HepG2 (cell line): Measurements from ENCODE around the gene DNAJC4. TPM values are rescaled to one million over a fixed set of nuclear protein-coding genes. Genes with fewer than 3 reads are reported as not detected.

Experiments used
- ATAC-seq: fragments of 200-7000 bp; cut with Tn5 transposase; 3 replicates; pipeline ENCODE4 v1.9.1; 2020; ENCODE audit warnings: mild to moderate bottlenecking, moderate library complexity
- BruUV-seq: library from RNA; stranded (reverse); fragments of 400-500 nt; replicated peaks from 2 replicates; lab custom pipeline; 2021; lab: Mats Ljungman, UMichigan
- CTCF ChIA-PET: fragments of 300-600 bp; formaldehyde crosslinking; extraction: SDS; loops from one replicate; lab custom pipeline; 2021; ENCODE audit warnings: low total read pairs, inconsistent platforms, low intra/inter-chr PET ratio; lab: Yijun Ruan, JAX
- POLR2A ChIA-PET: fragments of 350-600 bp; sonication (Branson Sonifier 250); formaldehyde crosslinking; loops from one replicate; lab custom pipeline; 2020; ENCODE audit warnings: antibody characterized with exemption, inconsistent platforms; lab: Yijun Ruan, JAX
- DNase-seq: peaks from one replicate; pipeline ENCODE4 v3.0.0-alpha.2; 2015; ENCODE audit warnings: low spot score
- FAIRE-seq: peaks from 3 replicates; lab custom pipeline; 2011; peaks lifted over from hg19 to GRCh38; lab: Jason Lieb, UNC
- H2AFZ ChIP-seq: one replicate; pipeline ENCODE4 v1.6.1; 2011; ENCODE audit warnings: low read length, inconsistent platforms
- H3K27ac ChIP-seq: fragments of 300-600 bp; 3 replicates; pipeline ENCODE4 v1.8.0; 2011; ENCODE audit warnings: mixed run types, mild to moderate bottlenecking, mixed read lengths, low read length, inconsistent platforms; ENCODE audit not compliant: insufficient read depth; ENCODE audit errors: extremely low read length
- H3K27me3 ChIP-seq, 2 experiments: fragments of 200-600 bp in 1 of 2; 2 replicates in 1 of 2; 3 replicates in 1 of 2; pipeline versions ENCODE4 v1.6.0 to v1.8.0; 2011; ENCODE audit warnings: low read length in 2 of 2, mild to moderate bottlenecking in 2 of 2, moderate library complexity in 2 of 2, inconsistent platforms in 1 of 2; ENCODE audit not compliant: insufficient read depth in 2 of 2, control insufficient read depth in 1 of 2
- H3K36me3 ChIP-seq, 2 experiments: fragments of 200-600 bp in 1 of 2; replicated peaks in 1 of 2; 2 replicates in 1 of 2; 3 replicates in 1 of 2; pipeline versions ENCODE4 v1.5.1 to v1.8.0; 2011; ENCODE audit warnings: low read length in 2 of 2, inconsistent platforms in 1 of 2; ENCODE audit not compliant: insufficient read depth in 2 of 2, control insufficient read depth in 1 of 2
- H3K4me1 ChIP-seq: 2 replicates; pipeline ENCODE4 v1.5.1; 2012; ENCODE audit warnings: low read length, inconsistent platforms; ENCODE audit not compliant: insufficient read depth
- H3K4me2 ChIP-seq: 2 replicates; pipeline ENCODE4 v1.6.0; 2011; ENCODE audit warnings: low read depth, low read length, inconsistent platforms
- H3K4me3 ChIP-seq, 3 experiments: fragments of 200-600 bp in 1 of 3; sonication (generic), shearing (Covaris generic) in 1 of 3; replicated peaks in 1 of 3; 2 replicates each; pipeline ENCODE4 v1.5.1; 2011 to 2016; ENCODE audit warnings: low read length in 3 of 3, inconsistent platforms in 2 of 3, low read depth in 2 of 3, mild to moderate bottlenecking in 2 of 3, control low read depth in 1 of 3, mixed read lengths in 1 of 3; ENCODE audit not compliant: insufficient read depth in 1 of 3
- H3K79me2 ChIP-seq: one replicate; pipeline ENCODE4 v1.6.1; 2011; ENCODE audit warnings: low read length, inconsistent platforms; ENCODE audit not compliant: insufficient read depth
- H3K9ac ChIP-seq: 2 replicates; pipeline ENCODE4 v1.6.0; 2011; ENCODE audit warnings: mild to moderate bottlenecking, low read depth, low read length, inconsistent platforms; ENCODE audit not compliant: insufficient read depth
- H3K9me3 ChIP-seq: 2 replicates; pipeline ENCODE4 v1.5.1; 2012; ENCODE audit warnings: mild to moderate bottlenecking, low read length
- H4K20me1 ChIP-seq: 2 replicates; pipeline ENCODE4 v1.6.0; 2011; ENCODE audit warnings: inconsistent platforms, mild to moderate bottlenecking, low read length, moderate library complexity; ENCODE audit not compliant: insufficient read depth
- CREM ChIP-seq, 2 experiments: sonication (generic) in 1 of 2; formaldehyde crosslinking in 1 of 2; IDR thresholded peaks; 2 replicates each; pipeline versions ENCODE4 v1.4.0 to v1.6.1; 2016 to 2020; ENCODE audit warnings: antibody characterized with exemption in 1 of 2, mild to moderate bottlenecking in 1 of 2, missing genetic modification reagents in 1 of 2
- FOXA3 ChIP-seq: IDR thresholded peaks from 2 replicates; pipeline ENCODE4 v1.6.1; 2016; ENCODE audit warnings: missing genetic modification reagents, missing compliant biosample characterization
- HOXD1 ChIP-seq: sonication (generic); formaldehyde crosslinking; IDR thresholded peaks from 2 replicates; pipeline ENCODE4 v1.5.0; 2020; ENCODE audit warnings: missing genetic modification reagents
- MYNN ChIP-seq: sonication (generic); formaldehyde crosslinking; IDR thresholded peaks from 2 replicates; pipeline ENCODE4 v1.4.0; 2020; ENCODE audit warnings: mild to moderate bottlenecking, low read depth, missing genetic modification reagents
- SP4 ChIP-seq: sonication (generic); formaldehyde crosslinking; IDR thresholded peaks from 2 replicates; pipeline ENCODE4 v1.8.1; 2023; ENCODE audit warnings: mild to moderate bottlenecking, missing genetic modification reagents
- SRF ChIP-seq: IDR thresholded peaks from 2 replicates; pipeline ENCODE4 v1.6.1; 2011; ENCODE audit warnings: mild to moderate bottlenecking, low read depth, low read length, moderate library complexity
- ZMAT3 ChIP-seq: sonication (generic); formaldehyde crosslinking; conservative IDR thresholded peaks from 2 replicates; pipeline ENCODE4 v1.7.0; 2021; ENCODE audit warnings: missing genetic modification reagents
- ZNF160 ChIP-seq: sonication (generic); formaldehyde crosslinking; IDR thresholded peaks from 2 replicates; pipeline ENCODE4 v1.8.0; 2022; ENCODE audit warnings: mild to moderate bottlenecking, inconsistent platforms, missing genetic modification reagents
- ZNF253 ChIP-seq: sonication (generic); formaldehyde crosslinking; IDR thresholded peaks from 2 replicates; pipeline ENCODE4 v1.8.0; 2022; ENCODE audit warnings: mild to moderate bottlenecking, missing genetic modification reagents, borderline replicate concordance
- ZNF607 ChIP-seq: sonication (generic); formaldehyde crosslinking; IDR thresholded peaks from 2 replicates; pipeline ENCODE4 v1.5.1; 2020; ENCODE audit warnings: missing genetic modification reagents, mild to moderate bottlenecking, borderline replicate concordance
- ZNF891 ChIP-seq: sonication (generic); formaldehyde crosslinking; IDR thresholded peaks from 2 replicates; pipeline ENCODE4 v1.5.0; 2020; ENCODE audit warnings: mild to moderate bottlenecking, missing genetic modification reagents
- ZSCAN9 ChIP-seq: IDR thresholded peaks from 2 replicates; pipeline ENCODE4 v1.6.1; 2016; ENCODE audit warnings: borderline replicate concordance
- WGBS: methylation state at CpG from one replicate; pipeline ENCODE4 v1.1.6; 2017; ENCODE audit warnings: low lambda C conversion rate; 5-methylcytosine and 5-hydroxymethylcytosine counted together
- in situ Hi-C: cut with HindIII; loops from 2 replicates; pipeline ENCODE4 v1.10.0; 2017; ENCODE audit warnings: low pct_unique_long_range_greater_than_20kb; ENCODE audit not compliant: extremely low pct_ligation_motif_present
- intact Hi-C: fragments of 100-400 bp; cut with micrococcal nuclease; formaldehyde crosslinking; loops from one replicate; pipeline ENCODE4 v1.10.0; 2022; ENCODE audit not compliant: unreplicated experiment
- polyA plus RNA-seq, 8 experiments: library from polyadenylated mRNA; depleted of rRNA in 3 of 8; stranded (reverse) in 7 of 8; unstranded in 1 of 8; fragments of >200 nt; fragmentation: Illumina TruSeq in 4 of 8; extraction: Trizol in 4 of 8; gene quantifications; 2 replicates each; pipeline versions ENCODE4 v1.2.1 to v1.2.3, GENCODE V29; 2011 to 2016; ENCODE audit warnings: low read depth in 4 of 8, missing spikeins in 1 of 8, mixed read lengths in 1 of 8; ENCODE audit not compliant: insufficient read depth in 1 of 8
- total RNA-seq, 5 experiments: library from RNA; depleted of rRNA; stranded (reverse); fragments of >200 nt; fragmentation: Illumina TruSeq; extraction: Trizol; gene quantifications; 2 replicates each; pipeline ENCODE4 v1.2.3, GENCODE V29; 2016; ENCODE audit warnings: low read depth in 1 of 5
- TF ChIP-seq, protein P1 (sequence below): sonication (generic); formaldehyde crosslinking; IDR thresholded peaks from 2 replicates; pipeline ENCODE4 v1.8.1; 2023; ENCODE audit warnings: mild to moderate bottlenecking, missing genetic modification reagents
- TF ChIP-seq, protein P2 (sequence below): IDR thresholded peaks from 2 replicates; pipeline ENCODE4 v1.6.1; 2016; ENCODE audit warnings: missing genetic modification reagents, missing compliant biosample characterization
- TF ChIP-seq, protein P3 (sequence below): sonication (generic); formaldehyde crosslinking; IDR thresholded peaks from 2 replicates; pipeline ENCODE4 v1.4.0; 2020; ENCODE audit warnings: mild to moderate bottlenecking, missing genetic modification reagents
- TF ChIP-seq, protein P4 (sequence below): sonication (generic); formaldehyde crosslinking; IDR thresholded peaks from 2 replicates; pipeline ENCODE4 v1.8.1; 2023; ENCODE audit warnings: mild to moderate bottlenecking, missing genetic modification reagents, borderline replicate concordance
- TF ChIP-seq, protein P5 (sequence below): IDR thresholded peaks from 2 replicates; pipeline ENCODE4 v1.6.1; 2016; ENCODE audit warnings: missing compliant biosample characterization, missing genetic modification reagents, borderline replicate concordance

DNAJC4 gene
- total and polyA plus RNA-seq, 2 of the 13 experiments (the other 11 are each of a cell fraction or from before 2014, with no cell fraction given): 10.3 to 60.8 TPM

DNA sequence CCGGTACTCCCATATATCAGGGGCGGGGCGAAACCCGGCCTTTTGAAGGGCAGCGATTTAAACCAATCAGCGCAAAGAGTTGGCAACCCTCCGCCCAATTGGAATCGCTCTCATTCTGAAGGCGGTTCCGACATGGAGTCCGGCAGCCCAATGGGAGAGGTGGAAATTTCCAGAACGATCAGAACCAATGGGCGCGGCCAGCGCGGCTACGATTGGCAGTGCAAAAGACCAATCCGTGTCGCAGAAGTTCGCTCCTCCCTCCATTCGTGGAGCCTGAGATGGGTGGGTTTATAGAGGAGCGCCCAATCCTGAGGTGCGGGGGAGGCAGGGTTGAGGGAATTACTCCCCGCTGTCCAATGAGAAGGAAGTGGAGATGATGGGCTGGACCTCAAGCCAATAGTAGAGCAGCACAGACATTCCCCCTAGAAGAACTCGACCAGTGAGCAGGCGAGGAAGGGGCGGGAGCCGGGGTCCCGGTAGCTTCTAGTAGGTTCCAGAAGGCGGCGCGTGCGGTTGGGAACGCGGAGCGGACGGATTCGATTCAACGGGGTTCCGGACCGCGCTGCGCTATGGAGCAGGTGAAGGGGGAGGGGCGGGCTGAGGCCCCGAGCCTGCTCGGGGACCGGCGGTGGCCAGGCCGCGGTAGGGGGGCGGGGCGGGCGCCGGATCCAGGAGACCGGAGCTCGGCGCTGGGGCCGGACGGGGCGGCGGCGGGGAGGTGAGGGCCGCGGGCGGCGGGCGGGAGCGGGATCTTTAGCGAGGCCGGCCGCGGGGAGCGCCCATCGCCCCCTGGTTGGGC, 44.5 kb upstream of the DNAJC4 start, which contains the start of gene STIP1:
Gene STIP1 (plus strand): TSS at position 479 of the 799 bp plus-strand sequence. CDS start 91 bp downstream, at position 570.
- Histone ChIP-seq H3K4me1 (peaks cover 51% of the 10 kb centered on the region), H3K27ac (peak within 1 kb of the TSS; percentile 83), H3K9me3 (no peaks in the 10 kb centered on the region), H3K79me2 (peaks cover 6% of the 10 kb centered on the region), H2AFZ (no peak within 1 kb of the TSS), H3K27me3 (no peaks in the 10 kb centered on the region), H3K9ac (peak within 1 kb of the TSS; percentile 80), H3K4me2 (peak within 1 kb of the TSS; percentile 88), H3K4me3 (peak within 1 kb of the TSS; percentile 60 to 75 (median 60)), H3K36me3 (peaks cover 2 to 3% of the 10 kb centered on the region in 2 experiments; a peak in 2 of 5 replicates), H4K20me1 (peaks cover 19% of the 10 kb centered on the region)
- FAIRE-seq (peak; percentile 99), ATAC-seq (peak; percentile 92), DNase-seq (peak; percentile 100)
- BruUV-seq: no TSS peak
- intact Hi-C loops: loop anchor here (5.0 to 10.0 kb wide), 2 partner anchors 56 to 119 kb away; partner anchors contain the start of genes CATSPERZ, ESRRA and FKBP2
- 0% methylated on average over 9 of the region's 74 CpGs for WGBS
- in situ Hi-C loops: no loop called here
- ChIA-PET CTCF (no interaction called here), POLR2A (interaction anchor here (0.6 to 2.7 kb wide), 30 partner anchors 10 to 694 kb away, joined by 3 to 31 read pairs (median 6); partner anchors contain the start of genes BAD, ESRRA, FERMT3 and FKBP2)
- peak; percentile 70; the same call in 1 of the 2 replicates for TF ChIP-seq SP4 (CRISPR knock-in tag)
- 0 out of 2 replicates have a peak, but pooled peaks have one; percentile 49 for TF ChIP-seq ZNF607 (CRISPR knock-in tag)
- peak; percentile 51 for TF ChIP-seq SRF
- TF ChIP-seq HOXD1 (CRISPR knock-in tag): no peak
- TF ChIP-seq, protein P1, sequence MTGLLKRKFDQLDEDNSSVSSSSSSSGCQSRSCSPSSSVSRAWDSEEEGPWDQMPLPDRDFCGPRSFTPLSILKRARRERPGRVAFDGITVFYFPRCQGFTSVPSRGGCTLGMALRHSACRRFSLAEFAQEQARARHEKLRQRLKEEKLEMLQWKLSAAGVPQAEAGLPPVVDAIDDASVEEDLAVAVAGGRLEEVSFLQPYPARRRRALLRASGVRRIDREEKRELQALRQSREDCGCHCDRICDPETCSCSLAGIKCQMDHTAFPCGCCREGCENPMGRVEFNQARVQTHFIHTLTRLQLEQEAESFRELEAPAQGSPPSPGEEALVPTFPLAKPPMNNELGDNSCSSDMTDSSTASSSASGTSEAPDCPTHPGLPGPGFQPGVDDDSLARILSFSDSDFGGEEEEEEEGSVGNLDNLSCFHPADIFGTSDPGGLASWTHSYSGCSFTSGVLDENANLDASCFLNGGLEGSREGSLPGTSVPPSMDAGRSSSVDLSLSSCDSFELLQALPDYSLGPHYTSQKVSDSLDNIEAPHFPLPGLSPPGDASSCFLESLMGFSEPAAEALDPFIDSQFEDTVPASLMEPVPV: no peak
- peak; percentile 87 for TF ChIP-seq CREM (IDR thresholded peaks at IDR 0.05)
- no peak for TF ChIP-seq CREM (CRISPR knock-in tag; IDR thresholded peaks at IDR 0.05)
- TF ChIP-seq ZNF160 (CRISPR knock-in tag): no peak; the same call in 1 of the 2 replicates
- peak; percentile 43; the same call in 1 of the 2 replicates for TF ChIP-seq ZNF253 (CRISPR knock-in tag)
- TF ChIP-seq, protein P2, sequence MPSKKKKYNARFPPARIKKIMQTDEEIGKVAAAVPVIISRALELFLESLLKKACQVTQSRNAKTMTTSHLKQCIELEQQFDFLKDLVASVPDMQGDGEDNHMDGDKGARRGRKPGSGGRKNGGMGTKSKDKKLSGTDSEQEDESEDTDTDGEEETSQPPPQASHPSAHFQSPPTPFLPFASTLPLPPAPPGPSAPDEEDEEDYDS (CRISPR knock-in tag): peak; percentile 95
- TF ChIP-seq, protein P3, sequence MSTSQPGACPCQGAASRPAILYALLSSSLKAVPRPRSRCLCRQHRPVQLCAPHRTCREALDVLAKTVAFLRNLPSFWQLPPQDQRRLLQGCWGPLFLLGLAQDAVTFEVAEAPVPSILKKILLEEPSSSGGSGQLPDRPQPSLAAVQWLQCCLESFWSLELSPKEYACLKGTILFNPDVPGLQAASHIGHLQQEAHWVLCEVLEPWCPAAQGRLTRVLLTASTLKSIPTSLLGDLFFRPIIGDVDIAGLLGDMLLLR (CRISPR knock-in tag): peak; percentile 36; the same call in 1 of the 2 replicates
- TF ChIP-seq ZSCAN9: 0 out of 2 replicates have a peak, but pooled peaks have one; percentile 68
- no peak for TF ChIP-seq ZNF891 (CRISPR knock-in tag)
- peak; percentile 33 for TF ChIP-seq FOXA3 (CRISPR knock-in tag)
- TF ChIP-seq, protein P4, sequence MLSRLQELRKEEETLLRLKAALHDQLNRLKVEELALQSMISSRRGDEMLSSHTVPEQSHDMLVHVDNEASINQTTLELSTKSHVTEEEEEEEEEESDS (CRISPR knock-in tag): no peak
- TF ChIP-seq, protein P5, sequence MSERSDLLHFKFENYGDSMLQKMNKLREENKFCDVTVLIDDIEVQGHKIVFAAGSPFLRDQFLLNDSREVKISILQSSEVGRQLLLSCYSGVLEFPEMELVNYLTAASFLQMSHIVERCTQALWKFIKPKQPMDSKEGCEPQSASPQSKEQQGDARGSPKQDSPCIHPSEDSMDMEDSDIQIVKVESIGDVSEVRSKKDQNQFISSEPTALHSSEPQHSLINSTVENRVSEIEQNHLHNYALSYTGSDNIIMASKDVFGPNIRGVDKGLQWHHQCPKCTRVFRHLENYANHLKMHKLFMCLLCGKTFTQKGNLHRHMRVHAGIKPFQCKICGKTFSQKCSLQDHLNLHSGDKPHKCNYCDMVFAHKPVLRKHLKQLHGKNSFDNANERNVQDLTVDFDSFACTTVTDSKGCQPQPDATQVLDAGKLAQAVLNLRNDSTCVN (CRISPR knock-in tag): peak; percentile 97; the same call in 1 of the 2 replicates
- TF ChIP-seq ZMAT3 (CRISPR knock-in tag): 0 out of 2 replicates have a peak, but pooled peaks have one; percentile 10
- peak; percentile 76; the same call in 1 of the 2 replicates for TF ChIP-seq MYNN
